ENCODE results near the gene NOTCH4. TPM values are rescaled to one million over a fixed set of nuclear protein-coding genes. Genes with fewer than 3 reads are reported as not detected.

NOTCH4 gene
- total and polyA plus RNA-seq, 9 of the 15 experiments (the other 6 are each of a cell fraction or from before 2014, with no cell fraction given): 0.24 to 4.3 (median 1.7) TPM

DNA sequence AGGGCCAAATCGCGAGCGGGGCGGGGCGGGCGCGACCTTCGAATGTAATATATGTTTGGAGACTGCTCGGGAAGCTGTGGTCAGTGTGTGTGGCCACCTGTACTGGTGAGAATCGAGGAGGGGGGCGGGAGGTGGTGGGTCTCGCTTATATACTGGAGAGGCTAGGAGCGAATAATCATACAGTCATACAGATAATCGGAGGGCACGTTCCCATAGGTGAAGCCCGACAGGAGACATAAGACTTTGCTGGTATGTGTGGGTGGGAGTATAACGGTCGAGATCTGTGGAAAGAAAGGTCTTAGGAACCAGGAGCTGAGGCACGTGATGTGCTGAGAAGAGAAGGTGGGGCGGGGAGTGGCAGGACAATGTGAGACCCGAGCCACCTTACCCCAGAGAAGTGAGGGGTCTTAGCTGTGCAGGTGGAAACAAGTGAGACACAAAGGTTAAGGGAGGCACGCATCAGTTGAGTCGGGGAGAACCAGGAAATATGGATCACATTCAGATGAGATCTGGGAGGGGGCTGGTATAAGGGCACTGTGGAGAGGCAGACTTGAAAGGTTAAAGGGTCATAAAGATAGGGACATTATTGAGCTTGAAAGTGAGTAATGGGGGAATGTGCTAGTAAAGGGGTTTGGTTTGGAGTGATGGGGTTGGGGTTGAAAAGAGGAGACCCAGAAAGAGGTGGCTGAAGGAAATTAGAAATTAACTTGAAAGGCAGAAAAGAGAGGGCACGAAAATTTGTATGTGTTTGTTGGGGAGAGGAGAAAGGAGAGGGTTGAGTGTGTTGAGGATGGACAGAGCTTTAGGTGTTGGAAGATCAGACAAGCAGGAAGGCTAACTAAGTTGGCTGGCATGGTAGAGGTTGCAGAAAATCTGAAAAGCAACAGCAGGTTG is 45.1 kb downstream of the NOTCH4 start (continued):
- no peak for TF ChIP-seq PRMT5 (CRISPR knock-in tag; IDR thresholded peaks at IDR 0.05)
- TF ChIP-seq, protein P1, sequence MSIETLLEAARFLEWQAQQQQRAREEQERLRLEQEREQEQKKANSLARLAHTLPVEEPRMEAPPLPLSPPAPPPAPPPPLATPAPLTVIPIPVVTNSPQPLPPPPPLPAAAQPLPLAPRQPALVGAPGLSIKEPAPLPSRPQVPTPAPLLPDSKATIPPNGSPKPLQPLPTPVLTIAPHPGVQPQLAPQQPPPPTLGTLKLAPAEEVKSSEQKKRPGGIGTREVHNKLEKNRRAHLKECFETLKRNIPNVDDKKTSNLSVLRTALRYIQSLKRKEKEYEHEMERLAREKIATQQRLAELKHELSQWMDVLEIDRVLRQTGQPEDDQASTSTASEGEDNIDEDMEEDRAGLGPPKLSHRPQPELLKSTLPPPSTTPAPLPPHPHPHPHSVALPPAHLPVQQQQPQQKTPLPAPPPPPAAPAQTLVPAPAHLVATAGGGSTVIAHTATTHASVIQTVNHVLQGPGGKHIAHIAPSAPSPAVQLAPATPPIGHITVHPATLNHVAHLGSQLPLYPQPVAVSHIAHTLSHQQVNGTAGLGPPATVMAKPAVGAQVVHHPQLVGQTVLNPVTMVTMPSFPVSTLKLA (conservative IDR thresholded peaks at IDR 0.05): peak; percentile 25 to 72; a peak in 2 of 4 replicates
- no peak for TF ChIP-seq ZSCAN32 (CRISPR knock-in tag; IDR thresholded peaks at IDR 0.05)
- peak; percentile 24; the same call in 1 of the 2 replicates for TF ChIP-seq ZNF589 (CRISPR knock-in tag; IDR thresholded peaks at IDR 0.05; ENCODE audit: low read depth)
- no peak for TF ChIP-seq ASH1L (IDR thresholded peaks at IDR 0.05; ENCODE audit: borderline replicate concordance, low read depth, partially characterized antibody)
- no peak for TF ChIP-seq SOX6 (IDR thresholded peaks at IDR 0.05)
- TF ChIP-seq YBX1 (IDR thresholded peaks at IDR 0.05): peak; percentile 55; the same call in 1 of the 2 replicates
- TF ChIP-seq ZNF263 (CRISPR knock-in tag; IDR thresholded peaks at IDR 0.05; ENCODE audit: borderline replicate concordance): 0 out of 2 replicates have a peak, but pooled peaks have one; percentile 12
- no peak for TF ChIP-seq TRIM28 (IDR thresholded peaks at IDR 0.05)
- no peak; a peak in 1 of 4 replicates for TF ChIP-seq SIN3A (IDR thresholded peaks at IDR 0.05; ENCODE audit: borderline replicate concordance in 2 of 2, control insufficient read depth in 1 of 2, low read depth in 2 of 2, low read length in 2 of 2)
- TF ChIP-seq ETV5 (CRISPR knock-in tag; IDR thresholded peaks at IDR 0.05; ENCODE audit: low read depth): peak; percentile 63
- TF ChIP-seq ARID1B (IDR thresholded peaks at IDR 0.05): peak; percentile 59
- no peak for TF ChIP-seq CHD2 (IDR thresholded peaks at IDR 0.05; ENCODE audit: low read depth, low read length)
- TF ChIP-seq MECOM (CRISPR knock-in tag; IDR thresholded peaks at IDR 0.05): no peak
- no peak for TF ChIP-seq MAFG (tag; conservative IDR thresholded peaks at IDR 0.05)
- no peak for TF ChIP-seq ZNF561 (CRISPR knock-in tag; conservative IDR thresholded peaks at IDR 0.05)
- TF ChIP-seq TCF3 (CRISPR knock-in tag; IDR thresholded peaks at IDR 0.05): no peak
- TF ChIP-seq NFE2 (IDR thresholded peaks at IDR 0.05; ENCODE audit: low read depth): no peak
- TF ChIP-seq ZBTB1 (CRISPR knock-in tag; IDR thresholded peaks at IDR 0.05; ENCODE audit: borderline replicate concordance, low read depth): no peak; the same call in 1 of the 2 replicates
- no peak for TF ChIP-seq RBM14 (IDR thresholded peaks at IDR 0.05; ENCODE audit: borderline replicate concordance, insufficient read depth, low read depth, low read length)
- no peak for TF ChIP-seq MCM3 (IDR thresholded peaks at IDR 0.05)
- peak; percentile 64; the same call in 1 of the 2 replicates for TF ChIP-seq ZNF57 (CRISPR knock-in tag; IDR thresholded peaks at IDR 0.05)
- TF ChIP-seq ZNF274 (IDR thresholded peaks at IDR 0.05; ENCODE audit: borderline replicate concordance, low read depth, low read length): no peak
- TF ChIP-seq, protein P2, sequence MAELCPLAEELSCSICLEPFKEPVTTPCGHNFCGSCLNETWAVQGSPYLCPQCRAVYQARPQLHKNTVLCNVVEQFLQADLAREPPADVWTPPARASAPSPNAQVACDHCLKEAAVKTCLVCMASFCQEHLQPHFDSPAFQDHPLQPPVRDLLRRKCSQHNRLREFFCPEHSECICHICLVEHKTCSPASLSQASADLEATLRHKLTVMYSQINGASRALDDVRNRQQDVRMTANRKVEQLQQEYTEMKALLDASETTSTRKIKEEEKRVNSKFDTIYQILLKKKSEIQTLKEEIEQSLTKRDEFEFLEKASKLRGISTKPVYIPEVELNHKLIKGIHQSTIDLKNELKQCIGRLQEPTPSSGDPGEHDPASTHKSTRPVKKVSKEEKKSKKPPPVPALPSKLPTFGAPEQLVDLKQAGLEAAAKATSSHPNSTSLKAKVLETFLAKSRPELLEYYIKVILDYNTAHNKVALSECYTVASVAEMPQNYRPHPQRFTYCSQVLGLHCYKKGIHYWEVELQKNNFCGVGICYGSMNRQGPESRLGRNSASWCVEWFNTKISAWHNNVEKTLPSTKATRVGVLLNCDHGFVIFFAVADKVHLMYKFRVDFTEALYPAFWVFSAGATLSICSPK (IDR thresholded peaks at IDR 0.05; ENCODE audit: borderline replicate concordance): 0 out of 2 replicates have a peak, but pooled peaks have one; percentile 69
- TF ChIP-seq HNRNPK (IDR thresholded peaks at IDR 0.05; ENCODE audit: low read depth, low read length, poor library complexity, severe bottlenecking): no peak
- peak; percentile 37; the same call in 1 of the 2 replicates for TF ChIP-seq KLF6 (CRISPR knock-in tag; IDR thresholded peaks at IDR 0.05; ENCODE audit: borderline replicate concordance)
- no peak for TF ChIP-seq TAL1 (IDR thresholded peaks at IDR 0.05)

All from K562 (cell line).